ENCODE results near the gene CNTN1. TPM values are rescaled to one million over a fixed set of nuclear protein-coding genes. Genes with fewer than 3 reads are reported as not detected.

Gene CNTN1
- total RNA-seq, 4 donors from 2014 or later = 0.15 to 0.29 (median 0.22) TPM

DNA sequence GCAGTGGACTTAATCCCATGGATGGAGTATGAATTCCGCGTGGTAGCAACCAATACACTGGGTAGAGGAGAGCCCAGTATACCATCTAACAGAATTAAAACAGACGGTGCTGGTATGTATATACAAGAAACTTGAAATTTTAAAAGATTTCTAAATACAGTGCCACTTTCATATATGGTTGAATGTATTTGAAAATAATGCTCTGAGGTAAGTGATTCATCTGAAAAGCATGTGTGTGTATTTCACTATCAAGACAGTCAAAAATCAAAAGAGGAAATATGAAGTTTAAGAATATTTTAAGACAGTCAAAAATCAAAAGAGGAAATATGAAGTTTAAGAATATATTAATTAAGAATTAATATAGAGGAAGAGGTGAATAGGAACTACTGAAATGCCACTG is 300.9 kb downstream of the CNTN1 start:
- in situ Hi-C loops (cut with MboI; ENCODE audit: low sequenced_read_pairs in 4 of 4) = no loop called here
- H3K4me1 ChIP-seq = no peaks in the 10 kb centered on the region
- intact Hi-C loops (cut with DNase I; ENCODE audit: low total_unique reads) = no loop called here

DNA sequence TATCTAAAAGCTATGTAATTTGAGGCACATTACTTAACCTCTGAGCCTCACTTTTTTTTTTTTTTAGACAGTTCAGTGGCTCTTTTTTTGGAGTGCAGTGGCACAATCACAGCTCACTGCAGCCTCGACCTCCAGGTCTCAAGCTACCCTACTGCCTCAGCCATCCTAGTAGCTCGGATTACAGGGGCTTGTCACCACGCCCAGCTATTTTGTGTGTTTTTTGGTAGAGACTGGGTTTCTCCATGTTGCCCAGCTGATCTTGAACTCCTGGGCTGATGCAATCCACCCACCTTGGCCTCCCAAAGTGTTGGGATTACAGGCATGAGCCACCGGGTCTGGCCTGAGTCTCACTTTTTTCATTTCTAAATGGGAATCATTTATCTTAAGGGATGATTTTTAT is 303.9 kb downstream of the CNTN1 start:
- in situ Hi-C loops (cut with MboI; ENCODE audit: low sequenced_read_pairs in 4 of 4) (no loop called here), intact Hi-C loops (cut with DNase I; ENCODE audit: low total_unique reads) (no loop called here)
- TF ChIP-seq, protein P1, sequence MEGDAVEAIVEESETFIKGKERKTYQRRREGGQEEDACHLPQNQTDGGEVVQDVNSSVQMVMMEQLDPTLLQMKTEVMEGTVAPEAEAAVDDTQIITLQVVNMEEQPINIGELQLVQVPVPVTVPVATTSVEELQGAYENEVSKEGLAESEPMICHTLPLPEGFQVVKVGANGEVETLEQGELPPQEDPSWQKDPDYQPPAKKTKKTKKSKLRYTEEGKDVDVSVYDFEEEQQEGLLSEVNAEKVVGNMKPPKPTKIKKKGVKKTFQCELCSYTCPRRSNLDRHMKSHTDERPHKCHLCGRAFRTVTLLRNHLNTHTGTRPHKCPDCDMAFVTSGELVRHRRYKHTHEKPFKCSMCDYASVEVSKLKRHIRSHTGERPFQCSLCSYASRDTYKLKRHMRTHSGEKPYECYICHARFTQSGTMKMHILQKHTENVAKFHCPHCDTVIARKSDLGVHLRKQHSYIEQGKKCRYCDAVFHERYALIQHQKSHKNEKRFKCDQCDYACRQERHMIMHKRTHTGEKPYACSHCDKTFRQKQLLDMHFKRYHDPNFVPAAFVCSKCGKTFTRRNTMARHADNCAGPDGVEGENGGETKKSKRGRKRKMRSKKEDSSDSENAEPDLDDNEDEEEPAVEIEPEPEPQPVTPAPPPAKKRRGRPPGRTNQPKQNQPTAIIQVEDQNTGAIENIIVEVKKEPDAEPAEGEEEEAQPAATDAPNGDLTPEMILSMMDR (IDR thresholded peaks at IDR 0.05 in 4 of 5, conservative IDR thresholded peaks at IDR 0.05 in 1 of 5) = no peak
- TF ChIP-seq POLR2A (IDR thresholded peaks at IDR 0.05) = no peak

More for the DNA sequence above, 300.9 kb downstream of the CNTN1 start:
- ATAC-seq = no peak
- H3K4me3 ChIP-seq = no peak overlapping the region
- H3K27me3 ChIP-seq = no peaks in the 10 kb centered on the region
- H3K9me3 ChIP-seq = no peaks in the 10 kb centered on the region
- no peak for DNase-seq
- no peak for TF ChIP-seq POLR2A (IDR thresholded peaks at IDR 0.05)
- TF ChIP-seq, protein P1 (IDR thresholded peaks at IDR 0.05 in 4 of 5, conservative IDR thresholded peaks at IDR 0.05 in 1 of 5) = no peak
- H3K27ac ChIP-seq = no peak overlapping the region
- H3K36me3 ChIP-seq = no peaks in the 10 kb centered on the region

DNA sequence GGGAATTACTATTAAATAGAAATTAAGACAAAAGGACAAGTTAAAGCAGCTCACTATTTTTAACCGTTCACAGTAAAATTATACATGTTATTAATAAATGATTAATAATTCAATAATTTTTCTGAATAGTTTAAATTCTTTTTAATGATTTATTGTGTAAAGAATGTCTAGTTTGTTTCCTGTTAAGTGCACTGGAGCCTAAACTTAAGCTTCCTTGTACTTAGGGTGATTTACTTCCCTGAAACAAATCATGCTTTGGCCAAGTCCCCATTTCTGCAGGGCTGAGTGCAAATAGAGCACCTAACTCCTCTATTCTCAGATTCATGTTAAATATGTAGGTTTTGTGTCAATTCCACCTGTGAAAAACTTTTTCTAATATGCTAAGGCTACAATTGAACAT is 307.0 kb downstream of the CNTN1 start:
- no peak for ATAC-seq
- H3K36me3 ChIP-seq = no peaks in the 10 kb centered on the region
- in situ Hi-C loops (cut with MboI; ENCODE audit: low sequenced_read_pairs in 4 of 4) = no loop called here
- intact Hi-C loops (cut with DNase I; ENCODE audit: low total_unique reads) = no loop called here
- H3K27me3 ChIP-seq = no peaks in the 10 kb centered on the region
- H3K27ac ChIP-seq = no peak overlapping the region
- TF ChIP-seq, protein P1 (IDR thresholded peaks at IDR 0.05 in 4 of 5, conservative IDR thresholded peaks at IDR 0.05 in 1 of 5) = no peak
- TF ChIP-seq POLR2A (IDR thresholded peaks at IDR 0.05) = no peak
- no peak for DNase-seq
- no peaks in the 10 kb centered on the region for H3K9me3 ChIP-seq
- H3K4me3 ChIP-seq = no peak overlapping the region
- H3K4me1 ChIP-seq = no peaks in the 10 kb centered on the region

More for the DNA sequence above, 303.9 kb downstream of the CNTN1 start:
- H3K4me3 ChIP-seq = no peak overlapping the region
- ATAC-seq (no peak), DNase-seq (no peak)
- no peaks in the 10 kb centered on the region for H3K9me3 ChIP-seq
- H3K27me3 ChIP-seq = no peaks in the 10 kb centered on the region
- H3K4me1 ChIP-seq = no peaks in the 10 kb centered on the region
- no peak overlapping the region for H3K27ac ChIP-seq
- no peaks in the 10 kb centered on the region for H3K36me3 ChIP-seq

DNA sequence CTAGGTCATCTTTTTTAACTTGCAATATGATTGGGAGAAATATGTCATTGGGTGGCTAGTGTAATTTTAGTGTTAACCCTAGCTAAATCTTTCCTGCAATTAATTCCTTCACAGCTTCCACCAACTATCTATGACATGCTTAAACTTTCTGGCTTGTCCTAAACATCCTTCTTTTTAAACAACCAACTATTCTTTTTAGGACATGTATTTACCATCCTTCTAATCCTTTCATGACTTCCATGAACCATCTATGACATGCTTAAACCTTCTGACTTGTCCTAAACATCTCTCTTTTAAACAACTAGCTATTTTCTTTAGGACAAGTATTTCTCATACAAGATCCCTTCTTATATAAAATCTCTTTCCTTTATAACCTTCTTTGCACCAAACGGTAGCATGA is 316.2 kb downstream of the CNTN1 start:
- no peak overlapping the region for H3K27ac ChIP-seq
- ATAC-seq = no peak
- no peak for TF ChIP-seq POLR2A (IDR thresholded peaks at IDR 0.05)
- TF ChIP-seq, protein P1 (IDR thresholded peaks at IDR 0.05 in 4 of 5, conservative IDR thresholded peaks at IDR 0.05 in 1 of 5) = no peak

DNA sequence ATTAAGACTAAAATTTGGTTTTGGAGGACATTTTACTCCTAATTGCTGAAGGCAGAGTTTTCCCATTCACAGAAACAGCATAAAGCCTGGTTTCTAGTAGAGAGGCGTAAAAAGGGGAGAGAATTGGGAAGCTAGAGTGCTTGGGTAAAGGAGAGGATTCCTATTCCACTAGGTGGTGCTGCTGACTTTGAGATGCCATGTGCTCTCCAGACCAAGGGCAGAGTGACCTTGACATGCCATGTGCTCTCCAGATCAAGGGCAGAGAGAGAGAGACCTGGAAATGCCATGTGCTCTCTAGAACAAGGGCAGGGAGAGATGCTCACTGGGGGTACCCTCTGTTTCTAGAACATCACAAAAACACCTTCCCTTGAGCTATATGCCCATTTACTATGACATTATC is 319.7 kb downstream of the CNTN1 start:
- H3K9me3 ChIP-seq = no peaks in the 10 kb centered on the region
- TF ChIP-seq, protein P1 (IDR thresholded peaks at IDR 0.05 in 4 of 5, conservative IDR thresholded peaks at IDR 0.05 in 1 of 5) = no peak
- no peak for TF ChIP-seq POLR2A (IDR thresholded peaks at IDR 0.05)
- ATAC-seq = no peak

More for the DNA sequence above, 316.2 kb downstream of the CNTN1 start:
- in situ Hi-C loops (cut with MboI; ENCODE audit: low sequenced_read_pairs in 4 of 4) (no loop called here), intact Hi-C loops (cut with DNase I; ENCODE audit: low total_unique reads) (no loop called here)
- Histone ChIP-seq H3K4me1 (no peaks in the 10 kb centered on the region), H3K27me3 (no peaks in the 10 kb centered on the region), H3K36me3 (no peaks in the 10 kb centered on the region), H3K4me3 (no peak overlapping the region), H3K9me3 (no peaks in the 10 kb centered on the region)
- no peak for DNase-seq

More for the DNA sequence above, 319.7 kb downstream of the CNTN1 start:
- DNase-seq = no peak
- Histone ChIP-seq H3K27ac (no peak overlapping the region), H3K27me3 (no peaks in the 10 kb centered on the region), H3K4me1 (no peaks in the 10 kb centered on the region), H3K4me3 (no peak overlapping the region), H3K36me3 (no peaks in the 10 kb centered on the region)
- in situ Hi-C loops (cut with MboI; ENCODE audit: low sequenced_read_pairs in 4 of 4) = no loop called here
- intact Hi-C loops (cut with DNase I; ENCODE audit: low total_unique reads) = no loop called here

Data from gastrocnemius medialis (tissue), 4 donors.